Right atrium auricular region (tissue), 2 donors: ENCODE measurements around the gene GRK5. TPM values are rescaled to one million over a fixed set of nuclear protein-coding genes. Genes with fewer than 3 reads are reported as not detected.

Experiments used
- DNase-seq: peaks from one replicate; pipeline ENCODE4 v3.0.0-alpha.2; 2019; ENCODE audit warnings: low spot score
- H3K27ac ChIP-seq, 2 donors: fragments of 200-600 bp; sonication (generic); 1 replicate in 1 of 2; 2 replicates in 1 of 2; pipeline ENCODE4 v1.5.1; 2016 to 2019
- H3K27me3 ChIP-seq, 2 donors: fragments of 200-600 bp; sonication (generic); one replicate each; pipeline versions ENCODE4 v1.5.1 to v1.6.0; 2017 to 2019
- H3K36me3 ChIP-seq: fragments of 200-600 bp; sonication (generic); one replicate; pipeline ENCODE4 v1.5.1; 2016
- H3K4me1 ChIP-seq, 2 donors: fragments of 200-600 bp; sonication (generic); one replicate each; pipeline versions ENCODE4 v1.5.1 to v1.6.0; 2017 to 2019
- H3K4me3 ChIP-seq, 2 donors: fragments of 200-600 bp; sonication (generic); 1 replicate in 1 of 2; 2 replicates in 1 of 2; pipeline ENCODE4 v1.5.1; 2017 to 2019; ENCODE audit warnings: mild to moderate bottlenecking in 1 of 2, moderate library complexity in 1 of 2
- H3K9me3 ChIP-seq, 2 donors: fragments of 200-600 bp; sonication (generic); one replicate each; pipeline ENCODE4 v1.5.1; 2019
- total RNA-seq, 2 donors: library from RNA; depleted of rRNA; stranded (reverse); fragments of >200 nt; gene quantifications; one replicate each; pipeline ENCODE4 v1.1.0, GENCODE V29; 2016
- TF ChIP-seq, protein P1 (sequence below), 2 donors: fragments of 200-600 bp; sonication (generic); IDR thresholded peaks; one replicate each; pipeline ENCODE4 v1.5.1; 2019; ENCODE audit warnings: antibody characterized with exemption in 2 of 2

Gene GRK5
- total RNA-seq, 2 donors from 2014 or later: 19.2 to 53.8 TPM

DNA sequence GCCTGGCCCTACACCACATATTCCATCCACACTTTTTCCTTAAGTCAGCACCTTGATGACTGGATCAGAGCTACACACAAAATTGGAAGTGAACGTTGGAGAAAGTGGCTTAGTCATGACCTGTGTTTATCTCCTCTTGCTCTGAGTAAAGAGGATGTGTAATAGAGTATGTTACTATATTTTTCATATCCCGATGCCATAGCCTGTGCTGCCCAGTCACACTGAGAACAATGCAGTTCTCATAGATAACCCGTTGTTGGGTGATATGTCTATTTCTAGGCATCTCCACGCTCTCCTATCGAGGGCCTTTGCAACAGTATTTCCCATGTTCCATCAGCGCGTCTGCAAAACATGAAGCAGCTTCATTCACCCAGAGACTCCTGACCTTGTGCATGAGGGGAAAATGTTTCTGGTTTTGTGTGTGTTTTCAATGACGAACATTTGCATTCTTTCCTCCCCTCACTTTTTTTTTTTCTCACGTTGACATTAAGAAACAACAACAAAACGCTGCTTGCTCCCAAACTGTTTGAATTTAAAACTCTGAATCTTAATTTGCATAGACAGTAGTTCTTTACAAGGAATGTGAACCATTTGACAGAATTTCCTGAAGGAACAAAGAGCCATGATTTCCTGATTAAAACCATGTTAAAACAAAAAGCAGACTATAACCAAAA is 43.4 kb downstream of the GRK5 start:
- H3K9me3 ChIP-seq: no peaks in the 10 kb centered on the region
- H3K4me3 ChIP-seq: no peak overlapping the region
- peak overlapping the region; percentile 85 to 89 for H3K27ac ChIP-seq
- TF ChIP-seq, protein P1, sequence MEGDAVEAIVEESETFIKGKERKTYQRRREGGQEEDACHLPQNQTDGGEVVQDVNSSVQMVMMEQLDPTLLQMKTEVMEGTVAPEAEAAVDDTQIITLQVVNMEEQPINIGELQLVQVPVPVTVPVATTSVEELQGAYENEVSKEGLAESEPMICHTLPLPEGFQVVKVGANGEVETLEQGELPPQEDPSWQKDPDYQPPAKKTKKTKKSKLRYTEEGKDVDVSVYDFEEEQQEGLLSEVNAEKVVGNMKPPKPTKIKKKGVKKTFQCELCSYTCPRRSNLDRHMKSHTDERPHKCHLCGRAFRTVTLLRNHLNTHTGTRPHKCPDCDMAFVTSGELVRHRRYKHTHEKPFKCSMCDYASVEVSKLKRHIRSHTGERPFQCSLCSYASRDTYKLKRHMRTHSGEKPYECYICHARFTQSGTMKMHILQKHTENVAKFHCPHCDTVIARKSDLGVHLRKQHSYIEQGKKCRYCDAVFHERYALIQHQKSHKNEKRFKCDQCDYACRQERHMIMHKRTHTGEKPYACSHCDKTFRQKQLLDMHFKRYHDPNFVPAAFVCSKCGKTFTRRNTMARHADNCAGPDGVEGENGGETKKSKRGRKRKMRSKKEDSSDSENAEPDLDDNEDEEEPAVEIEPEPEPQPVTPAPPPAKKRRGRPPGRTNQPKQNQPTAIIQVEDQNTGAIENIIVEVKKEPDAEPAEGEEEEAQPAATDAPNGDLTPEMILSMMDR (IDR thresholded peaks at IDR 0.05): no peak
- peaks cover 0 to 78% of the 10 kb centered on the region in 2 donors for H3K4me1 ChIP-seq
- DNase-seq: no peak
- no peaks in the 10 kb centered on the region for H3K27me3 ChIP-seq
- H3K36me3 ChIP-seq: no peaks in the 10 kb centered on the region

DNA sequence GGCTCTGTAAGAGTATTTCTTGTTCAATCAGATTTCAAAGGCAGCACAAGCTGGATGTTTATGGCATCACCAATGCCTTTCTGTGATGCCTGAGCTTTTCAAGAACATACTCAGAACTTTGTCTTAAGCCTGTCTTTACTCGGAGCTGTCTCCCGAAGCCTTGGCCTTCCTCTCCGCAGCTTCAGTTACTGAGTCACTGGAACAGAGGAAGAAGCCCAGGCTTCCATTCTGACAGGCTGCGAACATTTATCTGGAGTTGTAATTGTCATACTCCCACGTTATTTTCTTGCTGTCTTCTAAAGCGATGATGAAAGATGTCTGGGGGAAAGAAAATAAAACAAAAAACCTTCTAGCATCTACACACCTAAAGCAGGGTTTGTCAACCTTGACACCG is 43.9 kb downstream of the GRK5 start:
- TF ChIP-seq, protein P1 (IDR thresholded peaks at IDR 0.05): no peak
- no peak for DNase-seq
- Histone ChIP-seq H3K4me1 (peaks cover 0 to 82% of the 10 kb centered on the region in 2 donors), H3K27me3 (no peaks in the 10 kb centered on the region), H3K36me3 (no peaks in the 10 kb centered on the region), H3K27ac (peak overlapping the region; percentile 85 to 89), H3K9me3 (no peaks in the 10 kb centered on the region), H3K4me3 (no peak overlapping the region)

DNA sequence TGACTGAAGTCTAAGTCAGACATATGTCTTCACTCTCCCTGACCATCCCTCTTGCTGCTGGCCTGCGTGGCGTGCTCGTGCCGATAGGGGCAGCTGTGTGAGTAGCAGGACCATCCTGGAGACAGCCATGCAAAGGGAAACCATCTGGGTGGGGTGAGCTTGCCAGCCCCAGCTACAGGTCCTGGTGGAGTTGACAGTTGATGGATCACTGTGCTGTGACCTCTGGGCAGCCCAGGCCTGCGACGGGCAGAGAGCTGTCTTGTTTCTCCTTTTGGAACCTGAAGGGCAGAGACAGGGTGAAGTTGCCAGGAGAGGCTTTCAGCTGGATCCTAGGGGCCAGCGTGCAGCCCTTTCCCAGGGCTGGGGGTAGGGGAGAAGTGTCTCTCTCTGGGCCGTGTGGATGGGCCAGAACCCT is 44.7 kb downstream of the GRK5 start:
- Histone ChIP-seq H3K4me1 (peaks cover 0 to 75% of the 10 kb centered on the region in 2 donors), H3K4me3 (no peak overlapping the region), H3K9me3 (no peaks in the 10 kb centered on the region), H3K27ac (peak overlapping the region; percentile 85 to 89), H3K36me3 (no peaks in the 10 kb centered on the region), H3K27me3 (no peaks in the 10 kb centered on the region)
- TF ChIP-seq, protein P1 (IDR thresholded peaks at IDR 0.05): peak in 1 of 2 donors; percentile 40
- DNase-seq: no peak

DNA sequence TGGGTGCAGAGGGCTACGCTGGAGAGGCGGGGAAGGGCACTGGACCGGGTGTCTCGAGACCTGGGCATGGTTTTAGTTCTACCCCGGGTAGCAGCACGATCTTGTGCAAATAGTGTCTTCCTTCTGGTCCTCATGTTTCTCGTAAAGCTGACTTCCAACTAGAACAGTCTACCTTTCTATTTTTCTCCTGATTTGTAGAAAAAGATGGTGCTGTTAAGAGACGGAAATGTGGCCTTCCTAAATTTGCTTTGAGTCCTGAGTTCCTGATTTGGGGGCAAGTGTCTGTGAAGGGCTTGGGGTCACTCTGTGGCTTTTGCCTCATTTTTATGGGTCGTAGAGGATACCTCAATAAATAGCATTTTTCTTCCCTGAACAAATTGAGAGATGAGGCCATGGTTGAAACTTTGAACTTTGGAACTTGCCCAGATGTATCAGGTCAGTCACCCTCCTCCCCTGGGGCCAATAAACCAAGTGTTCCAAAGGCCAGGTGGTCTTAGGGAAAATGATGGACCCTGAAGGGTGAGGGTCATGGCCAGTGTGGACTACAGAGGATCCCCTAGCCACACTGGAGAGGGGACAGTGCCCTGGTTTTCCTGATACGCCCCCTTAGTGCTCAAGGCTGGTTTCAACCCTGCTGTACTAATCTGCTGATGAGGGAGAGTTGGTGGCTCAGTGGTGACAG is 45.2 kb downstream of the GRK5 start:
- H3K27me3 ChIP-seq: no peaks in the 10 kb centered on the region
- H3K36me3 ChIP-seq: no peaks in the 10 kb centered on the region
- DNase-seq: no peak
- TF ChIP-seq, protein P1 (IDR thresholded peaks at IDR 0.05): no peak
- H3K9me3 ChIP-seq: no peaks in the 10 kb centered on the region
- no peak overlapping the region for H3K4me3 ChIP-seq
- H3K4me1 ChIP-seq: peaks cover 0 to 69% of the 10 kb centered on the region in 2 donors
- H3K27ac ChIP-seq: peak overlapping the region; percentile 85 to 89

DNA sequence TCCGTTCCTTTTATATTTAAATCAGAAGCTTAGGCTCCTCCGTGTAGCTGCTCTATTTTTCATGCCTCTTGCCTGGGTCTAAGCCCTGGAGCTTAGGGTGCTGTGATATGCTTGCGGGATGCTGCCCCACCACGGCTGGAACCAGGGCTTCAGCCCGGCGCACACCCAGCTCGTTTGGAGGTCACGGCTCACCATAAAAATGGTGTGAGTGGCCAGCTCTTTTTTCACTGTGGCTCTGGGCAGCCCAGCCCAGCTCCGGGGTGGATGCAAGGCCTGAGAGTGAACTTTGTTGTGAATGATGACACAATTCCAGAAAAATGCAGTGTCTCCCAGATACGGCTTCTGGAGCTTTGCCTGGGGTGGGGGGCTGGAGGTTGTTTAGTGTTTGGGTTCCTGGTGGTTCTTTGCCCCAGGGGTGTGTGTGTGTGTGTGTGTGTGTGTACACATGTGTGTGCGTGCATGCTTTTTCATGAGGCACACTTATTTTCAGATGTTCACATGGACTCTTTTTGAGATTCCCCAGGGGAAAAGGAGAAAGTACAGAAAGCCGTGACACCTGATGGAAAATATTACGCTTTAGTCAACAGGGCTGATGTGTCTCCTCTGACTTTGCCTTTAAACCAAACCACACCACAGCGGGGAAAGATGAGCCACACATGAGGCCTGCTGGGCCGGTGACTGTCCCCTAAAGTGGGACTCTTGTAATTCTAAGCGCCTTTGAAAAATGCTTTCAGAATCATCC is 46.2 kb downstream of the GRK5 start:
- H3K4me3 ChIP-seq: no peak overlapping the region

More for the DNA sequence above, 46.2 kb downstream of the GRK5 start:
- Histone ChIP-seq H3K4me1 (peaks cover 0 to 72% of the 10 kb centered on the region in 2 donors), H3K27ac (peak overlapping the region; percentile 85 to 89), H3K27me3 (no peaks in the 10 kb centered on the region), H3K9me3 (no peaks in the 10 kb centered on the region), H3K36me3 (no peaks in the 10 kb centered on the region)
- DNase-seq: peak; percentile 89
- TF ChIP-seq, protein P1 (IDR thresholded peaks at IDR 0.05): no peak
